ENCODE results near the gene RNASE13. TPM values are rescaled to one million over a fixed set of nuclear protein-coding genes. Genes with fewer than 3 reads are reported as not detected.

Gene RNASE13
- total RNA-seq, 1 experiment from 2014 or later = not detected

DNA sequence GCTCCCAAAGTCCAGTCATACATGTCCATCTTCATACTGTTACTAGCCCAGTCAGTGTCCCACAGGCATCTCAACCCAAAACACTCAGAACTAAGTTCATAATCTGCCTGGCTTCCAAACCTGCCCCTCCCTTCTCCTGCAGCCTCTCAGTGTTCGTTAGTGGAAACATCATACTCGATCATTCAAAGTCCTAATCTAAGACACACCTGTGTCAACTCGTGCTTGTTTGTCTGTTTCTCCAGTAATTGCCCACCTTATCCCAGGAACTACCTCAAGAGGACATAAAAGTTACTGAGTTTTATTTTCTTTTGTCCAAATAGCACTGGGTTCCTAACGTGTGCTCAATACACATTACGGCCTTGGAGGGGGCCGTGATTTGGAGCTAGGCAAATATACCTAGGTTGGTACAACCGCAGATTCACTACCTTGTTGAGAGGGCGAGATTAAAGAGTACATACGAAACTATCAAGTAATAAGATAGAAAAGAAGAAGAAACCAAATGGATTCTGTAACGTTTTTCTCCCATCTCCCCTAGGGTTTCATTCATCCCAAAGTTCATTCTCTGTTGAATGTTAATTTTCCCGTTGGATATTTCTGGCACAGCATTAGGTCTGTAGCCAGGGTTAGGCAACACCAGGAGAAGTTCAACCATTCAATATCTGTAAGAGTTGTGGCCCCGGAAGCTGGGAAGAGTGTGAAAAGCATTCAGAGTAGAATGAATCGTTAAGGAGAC, 26.2 kb upstream of the RNASE13 start:
- H2AFZ ChIP-seq (ENCODE audit: low read length) = no peak overlapping the region
- no peaks in the 10 kb centered on the region for H3K9me3 Mint-ChIP-seq

More for the DNA sequence above, 26.2 kb upstream of the RNASE13 start:
- Histone ChIP-seq H2BK20ac (ENCODE audit: low read depth, low read length, poor library complexity, severe bottlenecking) (no peak overlapping the region), H3K27me3 (ENCODE audit: insufficient read depth, low read length) (no peaks in the 10 kb centered on the region), H3K18ac (ENCODE audit: insufficient read length, low read depth, low read length) (no peak overlapping the region), H3K23ac (ENCODE audit: insufficient read length, low read depth, low read length) (no peak overlapping the region), H4K8ac (replicated peaks; ENCODE audit: insufficient read length, low read depth, low read length) (no peak overlapping the region), H3K4me1 (ENCODE audit: insufficient read depth, low read length) (no peaks in the 10 kb centered on the region; the same call in 1 of the 2 replicates), H3K9ac (ENCODE audit: extremely low read depth, insufficient read length, low read length) (no peak overlapping the region), H2BK12ac (ENCODE audit: insufficient read length, low read depth, low read length) (no peak overlapping the region), H3T11ph (ENCODE audit: low read length) (no peak overlapping the region), H3K79me1 (ENCODE audit: insufficient read depth, low read depth, low read length, poor library complexity, severe bottlenecking) (no peaks in the 10 kb centered on the region), H3K9me3 (ENCODE audit: control insufficient read depth, low read depth, low read length) (no peaks in the 10 kb centered on the region), H3K14ac (ENCODE audit: insufficient read depth, low read length) (no peak overlapping the region), H3K27ac (ENCODE audit: insufficient read length, low read depth, low read length) (no peak overlapping the region), H2BK15ac (ENCODE audit: low read depth, low read length) (no peak overlapping the region), H4K20me1 (ENCODE audit: control insufficient read depth, insufficient read depth, insufficient read length) (no peaks in the 10 kb centered on the region), H3K4ac (ENCODE audit: low read depth, low read length) (no peak overlapping the region), H4K5ac (ENCODE audit: insufficient read length, low read depth, low read length) (no peak overlapping the region), H4K91ac (ENCODE audit: insufficient read length, low read depth, low read length) (no peak overlapping the region), H3K56ac (ENCODE audit: insufficient read length, low read depth, low read length) (no peak overlapping the region), H3K23me2 (ENCODE audit: insufficient read length, low read depth, low read length, poor library complexity, severe bottlenecking) (no peaks in the 10 kb centered on the region), H3K4me2 (ENCODE audit: insufficient read depth, insufficient read length, low read length) (no peak overlapping the region), H3K79me2 (ENCODE audit: insufficient read depth, low read length) (no peaks in the 10 kb centered on the region), H2AK5ac (ENCODE audit: insufficient read length, low read length) (no peak overlapping the region), H2BK120ac (ENCODE audit: low read depth, low read length, poor library complexity, severe bottlenecking) (no peak overlapping the region), H2BK5ac (ENCODE audit: insufficient read length, low read length) (no peak overlapping the region)
- H3K27me3 Mint-ChIP-seq (ENCODE audit: low read depth) = peaks cover 5% of the 10 kb centered on the region
- TF ChIP-seq, protein P1, sequence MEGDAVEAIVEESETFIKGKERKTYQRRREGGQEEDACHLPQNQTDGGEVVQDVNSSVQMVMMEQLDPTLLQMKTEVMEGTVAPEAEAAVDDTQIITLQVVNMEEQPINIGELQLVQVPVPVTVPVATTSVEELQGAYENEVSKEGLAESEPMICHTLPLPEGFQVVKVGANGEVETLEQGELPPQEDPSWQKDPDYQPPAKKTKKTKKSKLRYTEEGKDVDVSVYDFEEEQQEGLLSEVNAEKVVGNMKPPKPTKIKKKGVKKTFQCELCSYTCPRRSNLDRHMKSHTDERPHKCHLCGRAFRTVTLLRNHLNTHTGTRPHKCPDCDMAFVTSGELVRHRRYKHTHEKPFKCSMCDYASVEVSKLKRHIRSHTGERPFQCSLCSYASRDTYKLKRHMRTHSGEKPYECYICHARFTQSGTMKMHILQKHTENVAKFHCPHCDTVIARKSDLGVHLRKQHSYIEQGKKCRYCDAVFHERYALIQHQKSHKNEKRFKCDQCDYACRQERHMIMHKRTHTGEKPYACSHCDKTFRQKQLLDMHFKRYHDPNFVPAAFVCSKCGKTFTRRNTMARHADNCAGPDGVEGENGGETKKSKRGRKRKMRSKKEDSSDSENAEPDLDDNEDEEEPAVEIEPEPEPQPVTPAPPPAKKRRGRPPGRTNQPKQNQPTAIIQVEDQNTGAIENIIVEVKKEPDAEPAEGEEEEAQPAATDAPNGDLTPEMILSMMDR (conservative IDR thresholded peaks at IDR 0.05) = no peak
- H3K4me1 Mint-ChIP-seq = peaks cover 10 to 11% of the 10 kb centered on the region in 2 experiments
- no peak overlapping the region for H3K27ac Mint-ChIP-seq
- no peak overlapping the region for H3K4me3 Mint-ChIP-seq
- WGBS (ENCODE audit: extremely low coverage, insufficient read length, low lambda C conversion rate) = no CpG with 5 or more reads among the region's 13 CpGs
- H3K36me3 Mint-ChIP-seq (ENCODE audit: insufficient read depth in 1 of 3, low read depth in 3 of 3) = no peaks in the 10 kb centered on the region
- no peak for DNase-seq
